ENCODE measurements around the gene KRT15. TPM values are rescaled to one million over a fixed set of nuclear protein-coding genes. Genes with fewer than 3 reads are reported as not detected.
A peak's percentile ranks its signal among the peaks of the same experiment; 100 is the strongest.

Gene KRT15
- total and polyA plus RNA-seq, 9 of the 15 experiments (the other 6 are each of a cell fraction or from before 2014, with no cell fraction given), result 0.28 to 4.4 (median 0.56) TPM

DNA sequence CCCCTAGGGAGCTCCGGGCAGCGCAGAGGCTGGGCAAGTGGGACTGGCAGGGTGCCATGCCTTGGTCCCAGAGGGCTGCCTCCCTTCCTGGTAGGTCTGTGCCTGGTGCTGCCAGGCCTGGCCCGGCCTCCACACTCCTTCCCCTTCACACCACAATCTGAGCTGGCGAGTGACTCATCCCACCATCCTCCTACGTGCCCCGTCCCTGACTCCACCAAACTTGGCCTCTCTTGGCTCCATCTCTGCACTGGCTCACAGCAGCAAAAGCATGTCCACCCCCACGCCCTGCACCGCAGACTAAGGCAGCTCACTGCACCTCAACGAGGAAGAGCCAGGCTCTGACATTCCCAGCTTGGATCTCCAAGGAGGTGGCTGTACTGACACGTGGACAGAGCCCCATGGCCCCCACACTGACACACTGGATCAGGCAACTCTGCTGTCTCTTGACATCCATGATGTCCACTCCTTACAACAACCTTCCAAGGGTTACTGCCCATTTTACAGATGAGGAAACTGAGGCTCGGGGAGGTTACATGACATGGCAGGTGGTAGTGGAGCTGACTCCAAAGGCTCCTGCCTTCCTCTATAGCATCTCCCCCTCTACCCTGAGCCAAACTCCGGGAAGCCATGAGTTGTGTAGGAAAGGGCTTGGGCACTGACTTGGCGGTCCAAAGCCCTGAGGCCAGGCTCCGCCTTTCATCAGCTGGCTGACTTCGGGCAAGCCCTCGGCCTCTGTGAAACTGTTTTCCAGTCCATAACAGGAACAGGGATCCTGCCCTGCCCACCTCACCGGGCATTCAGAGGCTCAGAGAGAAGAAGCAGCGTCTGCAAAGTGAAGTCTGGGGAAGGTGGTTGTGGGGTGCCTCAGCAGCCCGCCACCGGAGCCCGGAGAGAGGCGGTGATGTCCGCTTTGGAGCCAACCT lies 29.5 kb upstream of the KRT15 start (continued):
- TF ChIP-seq, protein P1, sequence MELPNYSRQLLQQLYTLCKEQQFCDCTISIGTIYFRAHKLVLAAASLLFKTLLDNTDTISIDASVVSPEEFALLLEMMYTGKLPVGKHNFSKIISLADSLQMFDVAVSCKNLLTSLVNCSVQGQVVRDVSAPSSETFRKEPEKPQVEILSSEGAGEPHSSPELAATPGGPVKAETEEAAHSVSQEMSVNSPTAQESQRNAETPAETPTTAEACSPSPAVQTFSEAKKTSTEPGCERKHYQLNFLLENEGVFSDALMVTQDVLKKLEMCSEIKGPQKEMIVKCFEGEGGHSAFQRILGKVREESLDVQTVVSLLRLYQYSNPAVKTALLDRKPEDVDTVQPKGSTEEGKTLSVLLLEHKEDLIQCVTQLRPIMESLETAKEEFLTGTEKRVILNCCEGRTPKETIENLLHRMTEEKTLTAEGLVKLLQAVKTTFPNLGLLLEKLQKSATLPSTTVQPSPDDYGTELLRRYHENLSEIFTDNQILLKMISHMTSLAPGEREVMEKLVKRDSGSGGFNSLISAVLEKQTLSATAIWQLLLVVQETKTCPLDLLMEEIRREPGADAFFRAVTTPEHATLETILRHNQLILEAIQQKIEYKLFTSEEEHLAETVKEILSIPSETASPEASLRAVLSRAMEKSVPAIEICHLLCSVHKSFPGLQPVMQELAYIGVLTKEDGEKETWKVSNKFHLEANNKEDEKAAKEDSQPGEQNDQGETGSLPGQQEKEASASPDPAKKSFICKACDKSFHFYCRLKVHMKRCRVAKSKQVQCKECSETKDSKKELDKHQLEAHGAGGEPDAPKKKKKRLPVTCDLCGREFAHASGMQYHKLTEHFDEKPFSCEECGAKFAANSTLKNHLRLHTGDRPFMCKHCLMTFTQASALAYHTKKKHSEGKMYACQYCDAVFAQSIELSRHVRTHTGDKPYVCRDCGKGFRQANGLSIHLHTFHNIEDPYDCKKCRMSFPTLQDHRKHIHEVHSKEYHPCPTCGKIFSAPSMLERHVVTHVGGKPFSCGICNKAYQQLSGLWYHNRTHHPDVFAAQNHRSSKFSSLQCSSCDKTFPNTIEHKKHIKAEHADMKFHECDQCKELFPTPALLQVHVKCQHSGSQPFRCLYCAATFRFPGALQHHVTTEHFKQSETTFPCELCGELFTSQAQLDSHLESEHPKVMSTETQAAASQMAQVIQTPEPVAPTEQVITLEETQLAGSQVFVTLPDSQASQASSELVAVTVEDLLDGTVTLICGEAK (IDR thresholded peaks at IDR 0.05), result no peak
- TF ChIP-seq, protein P1 (CRISPR knock-in tag; IDR thresholded peaks at IDR 0.05), result no peak
- TF ChIP-seq HLTF (IDR thresholded peaks at IDR 0.05) (no peak), BMI1 (IDR thresholded peaks at IDR 0.05; ENCODE audit: low read length) (no peak), DPF2 (IDR thresholded peaks at IDR 0.05) (peak; percentile 53; the same call in 1 of the 2 replicates), CHD4 (IDR thresholded peaks at IDR 0.05; ENCODE audit: insufficient read depth, insufficient replicate concordance, low read depth, low read length, poor library complexity, severe bottlenecking) (peak; percentile 84), ZNF354B (CRISPR knock-in tag; IDR thresholded peaks at IDR 0.05) (no peak), ZNF584 (CRISPR knock-in tag; IDR thresholded peaks at IDR 0.05; ENCODE audit: low read depth) (no peak), ZNF41 (CRISPR knock-in tag; conservative IDR thresholded peaks at IDR 0.05) (no peak), SMARCA4 (IDR thresholded peaks at IDR 0.05) (peak; percentile 58), NFATC3 (IDR thresholded peaks at IDR 0.05) (no peak), MEF2D (tag; conservative IDR thresholded peaks at IDR 0.05; ENCODE audit: low read depth) (no peak), SIRT6 (IDR thresholded peaks at IDR 0.05; ENCODE audit: low read depth, low read length) (no peak), NONO (IDR thresholded peaks at IDR 0.05; ENCODE audit: low read depth in 2 of 2, low read length in 1 of 2) (no peak), SMARCE1 (IDR thresholded peaks at IDR 0.05) (peak; percentile 69), FOXP1 (CRISPR knock-in tag; IDR thresholded peaks at IDR 0.05) (no peak), HDAC1 (IDR thresholded peaks at IDR 0.05) (peak in 1 of 2 experiments; percentile 42; a peak in 1 of 4 replicates), ATF1 (CRISPR knock-in tag; IDR thresholded peaks at IDR 0.05) (no peak), ATF1 (tag; IDR thresholded peaks at IDR 0.05) (no peak), DIDO1 (tag; IDR thresholded peaks at IDR 0.05; ENCODE audit: low read depth) (no peak)
- TF ChIP-seq, protein P2, sequence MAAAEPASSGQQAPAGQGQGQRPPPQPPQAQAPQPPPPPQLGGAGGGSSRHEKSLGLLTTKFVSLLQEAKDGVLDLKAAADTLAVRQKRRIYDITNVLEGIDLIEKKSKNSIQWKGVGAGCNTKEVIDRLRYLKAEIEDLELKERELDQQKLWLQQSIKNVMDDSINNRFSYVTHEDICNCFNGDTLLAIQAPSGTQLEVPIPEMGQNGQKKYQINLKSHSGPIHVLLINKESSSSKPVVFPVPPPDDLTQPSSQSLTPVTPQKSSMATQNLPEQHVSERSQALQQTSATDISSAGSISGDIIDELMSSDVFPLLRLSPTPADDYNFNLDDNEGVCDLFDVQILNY (CRISPR knock-in tag; IDR thresholded peaks at IDR 0.05), result no peak
